Rectal smooth muscle tissue (tissue), 1 donor: ENCODE data around the gene GNS.

Source experiments
- H3K27ac ChIP-seq: one replicate; pipeline ENCODE4 v1.7.0; 2013; ENCODE audit warnings: low read depth, low read length, inconsistent platforms
- H3K27me3 ChIP-seq: one replicate; pipeline ENCODE4 v1.7.0; 2013; ENCODE audit warnings: low read length; ENCODE audit not compliant: control insufficient read depth, insufficient read depth
- H3K36me3 ChIP-seq: one replicate; pipeline ENCODE4 v1.7.0; 2013; ENCODE audit warnings: low read length; ENCODE audit not compliant: control insufficient read depth, insufficient read depth
- H3K4me1 ChIP-seq: one replicate; pipeline ENCODE4 v1.7.0; 2013; ENCODE audit warnings: low read length; ENCODE audit not compliant: control insufficient read depth, insufficient read depth
- H3K4me3 ChIP-seq: one replicate; pipeline ENCODE4 v1.7.0; 2013; ENCODE audit warnings: low read length
- H3K9ac ChIP-seq: one replicate; pipeline ENCODE4 v1.7.0; 2013; ENCODE audit warnings: low read length

Gene GNS

GRCh38 chr12:64743206-64743605 is 16.0 kb downstream of the GNS start:
- H3K27me3 ChIP-seq, result no peaks in the 10 kb centered on the region
- H3K36me3 ChIP-seq, result peaks cover 23% of the 10 kb centered on the region
- no peak overlapping the region for H3K9ac ChIP-seq
- no peak overlapping the region for H3K27ac ChIP-seq
- no peak overlapping the region for H3K4me3 ChIP-seq
- H3K4me1 ChIP-seq, result no peaks in the 10 kb centered on the region

- Histone ChIP-seq H3K9ac (no peak overlapping the region), H3K27me3 (no peaks in the 10 kb centered on the region), H3K4me3 (no peak overlapping the region), H3K36me3 (peaks cover 23% of the 10 kb centered on the region), H3K27ac (no peak overlapping the region), H3K4me1 (no peaks in the 10 kb centered on the region)
Observed at GRCh38 chr12:64742416-64742815, 16.8 kb downstream of the GNS start.

- H3K27ac ChIP-seq, result no peak overlapping the region
- no peaks in the 10 kb centered on the region for H3K27me3 ChIP-seq
- H3K36me3 ChIP-seq, result peaks cover 23% of the 10 kb centered on the region
- no peak overlapping the region for H3K4me3 ChIP-seq
- H3K9ac ChIP-seq, result no peak overlapping the region
- no peaks in the 10 kb centered on the region for H3K4me1 ChIP-seq
Observed at GRCh38 chr12:64740646-64741045, 18.6 kb downstream of the GNS start.

GRCh38 chr12:64739778-64740177 is 19.4 kb downstream of the GNS start:
- Histone ChIP-seq H3K27ac (no peak overlapping the region), H3K4me3 (no peak overlapping the region), H3K9ac (no peak overlapping the region), H3K36me3 (peaks cover 19% of the 10 kb centered on the region), H3K27me3 (no peaks in the 10 kb centered on the region), H3K4me1 (no peaks in the 10 kb centered on the region)

- no peaks in the 10 kb centered on the region for H3K4me1 ChIP-seq
- H3K4me3 ChIP-seq, result no peak overlapping the region
- no peak overlapping the region for H3K9ac ChIP-seq
- no peak overlapping the region for H3K27ac ChIP-seq
- no peaks in the 10 kb centered on the region for H3K27me3 ChIP-seq
- peaks cover 5% of the 10 kb centered on the region for H3K36me3 ChIP-seq
Observed at GRCh38 chr12:64737539-64737938, 21.7 kb downstream of the GNS start.

GRCh38 chr12:64736771-64737170 is 22.4 kb downstream of the GNS start:
- Histone ChIP-seq H3K27ac (no peak overlapping the region), H3K4me3 (no peak overlapping the region), H3K27me3 (no peaks in the 10 kb centered on the region), H3K9ac (no peak overlapping the region), H3K4me1 (no peaks in the 10 kb centered on the region), H3K36me3 (peaks cover 3% of the 10 kb centered on the region)

- H3K36me3 ChIP-seq, result peaks cover 3% of the 10 kb centered on the region
Observed at GRCh38 chr12:64735442-64735841, 23.8 kb downstream of the GNS start.

GRCh38 chr12:64733857-64734256 is 25.3 kb downstream of the GNS start:
- H3K27me3 ChIP-seq, result no peaks in the 10 kb centered on the region
- no peak overlapping the region for H3K4me3 ChIP-seq
- H3K4me1 ChIP-seq, result peaks cover 2% of the 10 kb centered on the region
- H3K27ac ChIP-seq, result no peak overlapping the region
- H3K36me3 ChIP-seq, result no peaks in the 10 kb centered on the region
- H3K9ac ChIP-seq, result no peak overlapping the region

More at GRCh38 chr12:64735442-64735841, 23.8 kb downstream of the GNS start:
- Histone ChIP-seq H3K9ac (no peak overlapping the region), H3K4me3 (no peak overlapping the region), H3K4me1 (no peaks in the 10 kb centered on the region), H3K27ac (no peak overlapping the region), H3K27me3 (no peaks in the 10 kb centered on the region)

GRCh38 chr12:64731683-64732082 is 27.5 kb downstream of the GNS start:
- Histone ChIP-seq H3K9ac (no peak overlapping the region), H3K27ac (no peak overlapping the region), H3K27me3 (no peaks in the 10 kb centered on the region), H3K4me3 (no peak overlapping the region), H3K36me3 (no peaks in the 10 kb centered on the region), H3K4me1 (peaks cover 2% of the 10 kb centered on the region)

GRCh38 chr12:64730588-64730969 is 28.6 kb downstream of the GNS start:
- Histone ChIP-seq H3K9ac (no peak overlapping the region), H3K36me3 (no peaks in the 10 kb centered on the region), H3K27me3 (no peaks in the 10 kb centered on the region), H3K4me1 (peaks cover 2% of the 10 kb centered on the region), H3K4me3 (no peak overlapping the region), H3K27ac (no peak overlapping the region)

- Histone ChIP-seq H3K27ac (no peak overlapping the region), H3K4me3 (no peak overlapping the region), H3K4me1 (peaks cover 2% of the 10 kb centered on the region), H3K27me3 (no peaks in the 10 kb centered on the region), H3K9ac (no peak overlapping the region), H3K36me3 (no peaks in the 10 kb centered on the region)
Observed at GRCh38 chr12:64729909-64730587, 29.2 kb downstream of the GNS start.

GRCh38 chr12:64724201-64724745 is 34.9 kb downstream of the GNS start:
- no peak overlapping the region for H3K4me3 ChIP-seq
- H3K9ac ChIP-seq, result no peak overlapping the region
- no peaks in the 10 kb centered on the region for H3K27me3 ChIP-seq
- peaks cover 19% of the 10 kb centered on the region for H3K36me3 ChIP-seq
- H3K27ac ChIP-seq, result no peak overlapping the region
- H3K4me1 ChIP-seq, result no peaks in the 10 kb centered on the region

GRCh38 chr12:64723630-64724029 is 35.6 kb downstream of the GNS start:
- Histone ChIP-seq H3K27me3 (no peaks in the 10 kb centered on the region), H3K36me3 (peaks cover 20% of the 10 kb centered on the region), H3K4me1 (no peaks in the 10 kb centered on the region), H3K27ac (no peak overlapping the region), H3K9ac (no peak overlapping the region), H3K4me3 (no peak overlapping the region)
